Measurements from ENCODE around the gene COPE.
A peak's percentile ranks its signal among the peaks of the same experiment; 100 is the strongest.

Gene COPE

GRCh38 chr19:18854982-18855381 is 64.2 kb downstream of the COPE start:
- Histone ChIP-seq H3K4me3 (ENCODE audit: low read depth in 1 of 2, low read length in 1 of 2) (no peak overlapping the region), H3K36me3 (peaks cover 100% of the 10 kb centered on the region), H3K4me1 (ENCODE audit: control insufficient read depth in 1 of 2, insufficient read depth in 1 of 2, low read depth in 1 of 2, low read length in 1 of 2) (peaks cover 6 to 7% of the 10 kb centered on the region in 2 experiments), H3K27me3 (no peaks in the 10 kb centered on the region), H3K9me3 (no peaks in the 10 kb centered on the region), H3K27ac (no peak overlapping the region)
- TF ChIP-seq CTCF (IDR thresholded peaks at IDR 0.05): no peak

GRCh38 chr19:18853755-18854427 is 65.3 kb downstream of the COPE start:
- Histone ChIP-seq H3K27me3 (no peaks in the 10 kb centered on the region), H3K4me3 (ENCODE audit: low read depth in 1 of 2, low read length in 1 of 2) (no peak overlapping the region), H3K4me1 (ENCODE audit: control insufficient read depth in 1 of 2, insufficient read depth in 1 of 2, low read depth in 1 of 2, low read length in 1 of 2) (peaks cover 17 to 18% of the 10 kb centered on the region in 2 experiments), H3K27ac (no peak overlapping the region), H3K36me3 (peaks cover 91% of the 10 kb centered on the region), H3K9me3 (no peaks in the 10 kb centered on the region)
- no peak for TF ChIP-seq CTCF (IDR thresholded peaks at IDR 0.05)

- no peak for TF ChIP-seq CTCF (IDR thresholded peaks at IDR 0.05)
- H3K4me3 ChIP-seq (ENCODE audit: low read depth in 1 of 2, low read length in 1 of 2): no peak overlapping the region
- no peak overlapping the region for H3K27ac ChIP-seq
- no peaks in the 10 kb centered on the region for H3K9me3 ChIP-seq
- H3K27me3 ChIP-seq: no peaks in the 10 kb centered on the region
- peaks cover 29 to 30% of the 10 kb centered on the region in 2 experiments for H3K4me1 ChIP-seq (ENCODE audit: control insufficient read depth in 1 of 2, insufficient read depth in 1 of 2, low read depth in 1 of 2, low read length in 1 of 2)
- H3K36me3 ChIP-seq: peaks cover 84% of the 10 kb centered on the region
Measured at GRCh38 chr19:18852648-18853047, 66.5 kb downstream of the COPE start.

- H3K4me1 ChIP-seq (ENCODE audit: control insufficient read depth in 1 of 2, insufficient read depth in 1 of 2, low read depth in 1 of 2, low read length in 1 of 2): peaks cover 37 to 39% of the 10 kb centered on the region in 2 experiments
- H3K9me3 ChIP-seq: no peaks in the 10 kb centered on the region
- no peaks in the 10 kb centered on the region for H3K27me3 ChIP-seq
- peak overlapping the region; percentile 17 for H3K27ac ChIP-seq
- peaks cover 77% of the 10 kb centered on the region for H3K36me3 ChIP-seq
- TF ChIP-seq CTCF (IDR thresholded peaks at IDR 0.05): no peak
- H3K4me3 ChIP-seq (ENCODE audit: low read depth in 1 of 2, low read length in 1 of 2): no peak overlapping the region
Measured at GRCh38 chr19:18851673-18852325, 67.4 kb downstream of the COPE start.

GRCh38 chr19:18850471-18851375 is 68.5 kb downstream of the COPE start:
- no peaks in the 10 kb centered on the region for H3K9me3 ChIP-seq
- no peak for TF ChIP-seq CTCF (IDR thresholded peaks at IDR 0.05)
- H3K4me1 ChIP-seq (ENCODE audit: control insufficient read depth in 1 of 2, insufficient read depth in 1 of 2, low read depth in 1 of 2, low read length in 1 of 2): peaks cover 38 to 45% of the 10 kb centered on the region in 2 experiments
- H3K36me3 ChIP-seq: peaks cover 72% of the 10 kb centered on the region
- peak overlapping the region; percentile 94 for H3K27ac ChIP-seq
- H3K4me3 ChIP-seq (ENCODE audit: low read depth in 1 of 2, low read length in 1 of 2): no peak overlapping the region
- no peaks in the 10 kb centered on the region for H3K27me3 ChIP-seq
